Stimulated activated naive CD8-positive, alpha-beta T cell treated with anti-CD3 and anti-CD28 coated beads, Interleukin-15, amount 100 ng/mL, for 72 hours (primary cell): ENCODE measurements around the gene ANXA8.

Source experiments
- ATAC-seq: fragments of 150-1000 bp; cut with Tn5 transposase; 2 replicates; pipeline ENCODE4 v1.10.0; 2021; ENCODE audit warnings: mild to moderate bottlenecking, moderate library complexity
- DNase-seq, 2 donors: peaks; one replicate each; pipeline ENCODE4 v3.0.0; 2021 to 2022
- H3K27ac Mint-ChIP-seq, 2 donors: one replicate each; pipeline ENCODE4 v1.8.0; 2022; ENCODE audit warnings: mild to moderate bottlenecking in 2 of 2, mixed read lengths in 2 of 2, moderate library complexity in 2 of 2
- H3K27me3 Mint-ChIP-seq: one replicate; pipeline ENCODE4 v1.8.0; 2022; ENCODE audit warnings: mixed read lengths
- H3K4me1 Mint-ChIP-seq: one replicate; pipeline ENCODE4 v1.8.0; 2022; ENCODE audit warnings: mild to moderate bottlenecking, mixed read lengths
- H3K4me3 Mint-ChIP-seq, 2 donors: one replicate each; pipeline ENCODE4 v1.8.0; 2022; ENCODE audit warnings: mild to moderate bottlenecking in 2 of 2, mixed read lengths in 2 of 2, moderate library complexity in 1 of 2
- H3K9me3 Mint-ChIP-seq, 2 donors: one replicate each; pipeline ENCODE4 v1.8.0; 2022; ENCODE audit warnings: mixed read lengths in 2 of 2

ANXA8 gene

DNA sequence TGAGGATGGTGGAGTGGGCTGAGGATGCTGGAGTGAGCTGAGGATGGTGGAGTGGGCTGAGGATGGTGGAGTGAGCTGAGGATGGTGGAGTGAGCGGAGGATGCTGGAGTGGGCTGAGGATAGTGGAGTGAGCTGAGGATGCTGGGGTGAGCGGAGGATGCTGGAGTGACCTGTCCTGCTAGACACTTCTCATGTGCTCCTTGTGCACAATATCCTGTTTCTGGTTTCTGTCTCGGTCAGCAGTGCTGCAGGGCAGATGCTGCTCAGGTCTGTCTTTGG is 29.2 kb downstream of the ANXA8 start:
- peaks cover 42% of the 10 kb centered on the region for H3K27me3 Mint-ChIP-seq
- DNase-seq (no peak), ATAC-seq (no peak)
- H3K4me1 Mint-ChIP-seq: peaks cover 5% of the 10 kb centered on the region
- H3K4me3 Mint-ChIP-seq: no peak overlapping the region
- no peak overlapping the region for H3K27ac Mint-ChIP-seq
- H3K9me3 Mint-ChIP-seq: no peaks in the 10 kb centered on the region

DNA sequence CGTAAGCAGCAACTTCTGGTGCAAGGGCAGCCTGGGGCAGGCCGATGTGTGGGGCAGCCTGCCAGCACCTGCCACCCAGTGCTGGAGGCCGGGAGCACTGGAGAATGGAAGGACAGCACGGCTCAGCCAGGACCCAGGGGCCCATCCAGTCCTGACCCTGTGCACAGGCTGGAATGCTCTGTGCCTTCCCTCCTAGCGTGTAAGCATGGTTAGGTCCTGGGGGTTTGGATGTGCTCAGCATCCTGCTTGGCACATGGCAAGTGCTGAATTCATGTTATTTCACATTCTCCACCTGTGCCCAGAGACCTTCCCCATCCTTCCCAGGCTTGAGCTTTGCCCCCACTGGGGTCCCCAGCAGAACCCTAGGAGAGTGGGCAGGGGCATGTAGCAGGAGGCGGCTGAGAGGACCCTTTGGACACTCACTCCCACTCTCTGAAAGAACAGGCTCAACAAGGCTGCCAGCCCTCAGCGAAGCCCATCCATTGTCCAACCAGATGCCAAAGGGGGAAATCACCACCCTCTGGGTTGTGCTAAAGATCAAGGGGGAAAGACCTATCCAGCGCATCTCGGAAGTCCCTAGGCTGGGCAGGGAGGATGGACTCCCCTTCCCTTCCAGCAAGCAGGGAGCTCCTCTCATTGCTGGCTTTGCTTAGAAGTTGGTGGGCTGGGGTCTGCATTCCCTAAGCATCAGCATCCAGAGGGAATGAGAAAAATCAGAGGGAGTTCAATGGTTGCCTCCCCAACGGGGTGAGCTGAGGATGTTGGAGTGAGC is 29.7 kb downstream of the ANXA8 start:
- H3K4me3 Mint-ChIP-seq: no peak overlapping the region
- peaks cover 9% of the 10 kb centered on the region for H3K4me1 Mint-ChIP-seq
- DNase-seq (no peak), ATAC-seq (no peak)
- H3K27ac Mint-ChIP-seq: no peak overlapping the region
- no peaks in the 10 kb centered on the region for H3K9me3 Mint-ChIP-seq
- H3K27me3 Mint-ChIP-seq: peaks cover 42% of the 10 kb centered on the region

GRCh38 chr10:47453141-47454007 is 30.5 kb downstream of the ANXA8 start:
- peaks cover 17% of the 10 kb centered on the region for H3K4me1 Mint-ChIP-seq
- no peaks in the 10 kb centered on the region for H3K9me3 Mint-ChIP-seq
- H3K27ac Mint-ChIP-seq: no peak overlapping the region
- peaks cover 37% of the 10 kb centered on the region for H3K27me3 Mint-ChIP-seq
- no peak for DNase-seq
- no peak overlapping the region for H3K4me3 Mint-ChIP-seq
- no peak for ATAC-seq

- DNase-seq (no peak), ATAC-seq (no peak)
- Mint-ChIP-seq H3K4me1 (peaks cover 25% of the 10 kb centered on the region), H3K4me3 (no peak overlapping the region), H3K27me3 (peaks cover 37% of the 10 kb centered on the region), H3K9me3 (peaks cover 3 to 5% of the 10 kb centered on the region in 2 donors), H3K27ac (peak overlapping the region in 1 of 2 donors; percentile 2)
Observed at GRCh38 chr10:47452495-47453140, 31.3 kb downstream of the ANXA8 start.

DNA sequence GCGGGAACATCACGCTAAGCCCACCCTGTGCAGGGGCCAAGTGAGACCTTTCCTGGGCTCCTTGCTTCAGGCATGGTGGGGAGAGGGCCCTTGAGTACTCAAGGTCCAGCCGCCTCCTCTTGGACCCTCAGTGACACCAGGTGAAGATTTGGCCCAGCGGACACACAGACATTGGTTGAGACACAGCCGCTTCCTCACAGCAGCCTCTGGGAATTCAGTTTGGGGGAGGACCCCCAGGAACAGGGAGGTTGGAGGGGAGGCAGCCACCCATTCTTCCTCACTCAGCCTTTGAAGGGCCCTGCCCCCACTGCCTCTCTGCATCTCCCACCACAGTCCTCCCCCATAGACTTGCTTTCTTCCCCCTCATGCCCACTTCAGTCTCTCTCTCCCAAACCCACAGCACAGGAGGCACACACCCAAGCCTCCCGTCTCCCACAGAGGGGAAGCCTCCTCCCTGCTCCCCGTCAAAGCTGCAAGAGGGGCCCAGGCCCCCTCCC is 31.9 kb downstream of the ANXA8 start:
- Mint-ChIP-seq H3K9me3 (peaks cover 6% of the 10 kb centered on the region in 2 donors), H3K4me3 (no peak overlapping the region), H3K27ac (peak overlapping the region in 1 of 2 donors; percentile 2), H3K27me3 (peaks cover 32% of the 10 kb centered on the region), H3K4me1 (peaks cover 27% of the 10 kb centered on the region)
- ATAC-seq (no peak), DNase-seq (no peak)

DNA sequence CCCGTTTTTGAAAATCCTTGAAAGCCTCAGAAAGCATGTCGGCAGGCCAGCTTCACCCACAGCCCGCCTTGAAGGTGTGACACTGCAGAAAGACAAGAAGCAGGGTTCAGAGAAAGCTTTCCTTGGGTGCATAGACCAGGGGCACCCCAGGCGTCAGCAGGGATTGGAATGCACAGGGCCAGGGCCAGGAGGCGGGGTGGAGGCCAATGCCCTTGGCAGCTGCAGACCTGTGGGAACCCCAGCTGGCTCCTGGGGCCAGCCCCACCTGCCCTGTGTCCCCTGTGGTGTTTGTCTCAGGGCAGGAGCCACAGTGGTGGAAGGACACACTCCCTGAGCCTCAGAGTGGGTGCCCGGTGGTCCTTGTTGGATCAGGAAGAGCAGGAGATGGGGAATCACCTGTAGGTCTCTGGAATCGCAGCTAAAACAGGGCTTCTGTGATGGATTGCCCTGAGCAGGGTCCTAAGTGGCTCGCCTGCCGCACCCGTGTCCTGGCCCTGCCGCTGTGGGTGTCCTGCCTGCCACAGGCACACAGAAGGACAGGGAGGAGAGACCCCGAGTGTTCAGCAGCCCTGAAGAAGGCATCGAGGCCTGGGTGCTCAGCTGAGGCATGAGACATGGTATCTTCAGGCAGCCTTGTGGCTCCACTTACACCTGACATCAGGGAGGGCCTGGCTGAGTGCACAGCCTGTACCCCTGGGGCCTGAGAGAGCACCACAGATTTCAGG is 32.5 kb downstream of the ANXA8 start:
- no peak overlapping the region for H3K27ac Mint-ChIP-seq
- H3K27me3 Mint-ChIP-seq: peaks cover 29% of the 10 kb centered on the region
- DNase-seq (no peak), ATAC-seq (no peak)
- no peak overlapping the region for H3K4me3 Mint-ChIP-seq
- H3K4me1 Mint-ChIP-seq: peaks cover 27% of the 10 kb centered on the region
- H3K9me3 Mint-ChIP-seq: peaks cover 6% of the 10 kb centered on the region in 2 donors

DNA sequence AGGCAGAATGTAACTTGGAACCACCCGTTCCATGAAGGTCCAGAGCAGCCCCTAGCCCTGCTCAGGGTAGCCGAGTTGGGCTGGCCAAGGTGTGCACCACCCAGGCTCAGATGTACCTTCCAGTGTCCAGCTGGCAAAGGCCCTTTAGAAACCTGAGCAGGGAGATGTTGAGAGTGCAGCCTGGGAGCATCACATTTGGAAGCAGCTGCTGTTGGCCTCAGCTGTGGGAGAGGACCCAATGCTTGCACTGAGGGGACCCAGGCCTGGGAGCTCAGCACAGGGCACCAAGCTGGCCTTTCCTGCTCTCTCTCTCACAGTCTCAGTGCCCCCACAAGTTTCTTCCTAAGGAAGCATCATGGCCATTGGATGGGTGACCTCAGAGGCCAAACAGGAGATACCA is 33.5 kb downstream of the ANXA8 start:
- Mint-ChIP-seq H3K9me3 (peaks cover 12 to 13% of the 10 kb centered on the region in 2 donors), H3K27ac (no peak overlapping the region), H3K27me3 (peaks cover 28% of the 10 kb centered on the region), H3K4me3 (no peak overlapping the region), H3K4me1 (peaks cover 27% of the 10 kb centered on the region)
- DNase-seq: no peak
- no peak for ATAC-seq

GRCh38 chr10:47449979-47450378 is 33.9 kb downstream of the ANXA8 start:
- Mint-ChIP-seq H3K4me3 (no peak overlapping the region), H3K27me3 (peaks cover 24% of the 10 kb centered on the region), H3K9me3 (peaks cover 16 to 17% of the 10 kb centered on the region in 2 donors), H3K4me1 (peaks cover 27% of the 10 kb centered on the region), H3K27ac (no peak overlapping the region)
- DNase-seq (no peak), ATAC-seq (no peak)

DNA sequence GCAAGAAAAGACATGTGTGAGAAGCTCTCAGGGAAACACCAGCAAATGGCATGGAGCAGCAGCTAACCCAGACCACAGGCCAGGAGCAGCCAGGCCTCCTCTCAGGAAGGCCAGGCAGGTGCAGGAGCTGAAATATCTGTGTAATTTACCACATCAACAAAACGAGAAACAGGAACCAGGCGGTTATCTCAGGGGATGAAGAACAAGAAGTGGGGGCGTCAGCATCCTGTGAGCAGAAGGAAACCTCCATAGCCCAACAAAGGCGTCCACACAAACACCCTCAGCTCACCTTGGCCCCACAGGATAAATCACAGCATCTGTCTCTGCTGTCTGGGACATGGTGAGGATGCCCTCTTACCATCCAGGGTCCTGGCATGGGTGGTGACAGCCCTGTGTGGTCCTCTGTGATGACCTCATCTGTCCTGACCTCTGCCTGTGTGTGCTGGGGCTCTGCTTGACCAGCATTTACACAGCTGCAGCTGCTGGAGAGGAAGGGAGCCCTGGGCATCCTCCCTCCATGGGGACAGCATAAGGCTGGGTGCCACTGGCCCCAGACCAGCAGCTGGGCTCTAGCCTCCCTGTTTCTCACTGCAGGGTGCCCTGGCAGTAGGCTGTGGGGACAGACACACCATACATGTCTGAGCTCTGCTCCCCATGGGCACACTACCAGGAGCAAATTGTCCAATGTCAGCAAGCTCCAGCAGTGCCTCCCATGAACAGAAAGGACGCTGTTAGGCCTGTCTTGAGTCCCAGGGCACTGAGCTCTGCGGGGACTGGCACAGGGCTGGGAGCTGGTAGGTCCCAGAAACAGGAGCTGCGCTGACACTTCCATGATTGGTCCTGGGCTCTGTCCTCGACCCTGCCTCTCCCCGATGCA is 34.6 kb downstream of the ANXA8 start:
- no peak overlapping the region for H3K27ac Mint-ChIP-seq
- H3K4me1 Mint-ChIP-seq: peaks cover 27% of the 10 kb centered on the region
- peaks cover 17% of the 10 kb centered on the region in 2 donors for H3K9me3 Mint-ChIP-seq
- peak; percentile 24 for ATAC-seq
- no peak overlapping the region for H3K4me3 Mint-ChIP-seq
- H3K27me3 Mint-ChIP-seq: peaks cover 17% of the 10 kb centered on the region
- no peak for DNase-seq

DNA sequence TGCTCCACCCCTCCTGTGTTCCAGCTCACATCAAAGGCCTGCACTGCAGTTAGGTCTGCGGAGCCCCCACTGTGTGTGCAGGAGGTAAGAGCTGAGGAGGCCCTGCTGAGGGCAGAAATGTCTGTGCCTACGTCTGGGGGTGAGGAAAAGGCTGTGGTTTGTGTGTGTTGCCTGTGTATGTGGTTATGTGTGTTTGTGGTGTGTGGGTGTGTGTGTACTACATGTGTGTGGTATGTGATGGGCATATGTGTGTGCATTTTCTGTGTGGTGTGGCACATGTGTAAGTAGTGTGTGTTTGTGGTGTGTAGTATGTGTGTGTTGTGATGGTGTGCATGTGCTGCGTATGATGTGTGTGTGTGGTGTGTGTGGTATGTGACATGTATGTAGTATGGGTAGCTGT is 36.2 kb downstream of the ANXA8 start:
- Mint-ChIP-seq H3K27ac (no peak overlapping the region), H3K9me3 (peaks cover 21 to 25% of the 10 kb centered on the region in 2 donors), H3K4me3 (no peak overlapping the region), H3K27me3 (peaks cover 7% of the 10 kb centered on the region), H3K4me1 (peaks cover 27% of the 10 kb centered on the region)
- ATAC-seq (no peak), DNase-seq (no peak)

DNA sequence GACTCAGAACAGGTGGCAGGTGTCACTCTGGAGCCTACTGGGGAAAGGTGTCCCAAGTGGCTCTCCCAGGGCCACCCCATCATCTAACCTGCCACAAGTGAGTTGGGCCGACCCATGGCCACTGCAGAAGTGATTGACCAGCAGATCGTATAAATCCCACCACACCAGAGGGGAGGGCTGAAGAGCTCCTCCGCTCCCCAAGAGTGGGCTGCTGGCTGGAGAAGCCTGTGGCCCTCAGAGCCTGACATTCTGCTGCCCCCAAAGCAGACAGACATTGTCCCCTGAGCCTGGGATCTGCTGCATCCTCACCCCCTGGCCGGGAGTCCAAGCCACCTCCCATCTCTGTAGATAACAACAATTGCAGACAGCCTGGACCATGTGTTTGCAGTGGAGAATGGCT is 36.7 kb downstream of the ANXA8 start:
- Mint-ChIP-seq H3K4me1 (peaks cover 23% of the 10 kb centered on the region), H3K27me3 (peaks cover 7% of the 10 kb centered on the region), H3K27ac (no peak overlapping the region), H3K9me3 (peaks cover 21 to 25% of the 10 kb centered on the region in 2 donors), H3K4me3 (no peak overlapping the region)
- no peak for DNase-seq
- ATAC-seq: no peak

DNA sequence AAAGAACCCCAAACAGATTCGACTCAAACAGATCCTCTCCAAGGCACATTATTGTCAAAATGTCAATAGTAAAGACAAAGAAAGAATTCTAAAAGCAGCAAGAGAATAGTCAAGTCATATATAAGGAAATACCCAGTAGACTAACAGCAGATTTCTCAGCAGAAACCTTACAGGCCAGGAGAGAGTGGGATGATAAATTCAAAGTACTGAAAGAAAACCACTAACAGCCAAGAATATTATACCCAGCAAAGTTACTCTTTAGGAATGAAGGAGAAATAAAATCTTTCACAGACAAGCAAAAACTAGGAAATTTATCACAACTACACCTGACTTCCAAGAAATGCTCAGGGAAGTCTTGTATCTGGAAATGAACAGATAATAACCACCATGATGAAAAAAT is 38.2 kb downstream of the ANXA8 start:
- H3K27ac Mint-ChIP-seq: no peak overlapping the region
- ATAC-seq (no peak), DNase-seq (no peak)
- H3K4me3 Mint-ChIP-seq: no peak overlapping the region
- H3K9me3 Mint-ChIP-seq: peaks cover 21 to 25% of the 10 kb centered on the region in 2 donors
- peaks cover 19% of the 10 kb centered on the region for H3K27me3 Mint-ChIP-seq
- H3K4me1 Mint-ChIP-seq: peaks cover 22% of the 10 kb centered on the region

DNA sequence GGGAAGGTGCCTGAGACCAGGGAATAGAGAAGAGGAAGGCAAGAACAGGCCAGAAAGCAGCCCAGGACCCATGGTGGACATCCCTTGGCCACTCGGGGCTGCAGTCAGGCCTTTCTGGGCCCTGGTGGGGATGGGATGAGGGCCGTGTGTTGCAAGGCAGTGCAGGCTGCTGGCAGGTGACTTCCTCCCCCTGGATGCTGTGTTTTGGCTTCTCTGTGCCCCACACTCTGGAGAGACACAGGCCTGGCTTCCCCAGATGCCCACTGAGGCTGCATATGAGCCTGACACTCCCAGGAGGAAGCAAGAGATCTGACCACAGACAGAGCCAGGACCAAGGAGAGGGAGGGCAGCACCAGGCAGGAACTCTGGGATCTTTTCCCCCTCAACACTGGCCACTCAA is 39.9 kb downstream of the ANXA8 start:
- H3K27ac Mint-ChIP-seq: no peak overlapping the region
- peaks cover 21 to 25% of the 10 kb centered on the region in 2 donors for H3K9me3 Mint-ChIP-seq
- DNase-seq (no peak), ATAC-seq (no peak)
- peaks cover 28% of the 10 kb centered on the region for H3K27me3 Mint-ChIP-seq
- peaks cover 17% of the 10 kb centered on the region for H3K4me1 Mint-ChIP-seq
- no peak overlapping the region for H3K4me3 Mint-ChIP-seq

GRCh38 chr10:47443145-47443544 is 40.8 kb downstream of the ANXA8 start:
- Mint-ChIP-seq H3K9me3 (peaks cover 21 to 25% of the 10 kb centered on the region in 2 donors), H3K27ac (no peak overlapping the region), H3K4me1 (peaks cover 8% of the 10 kb centered on the region), H3K4me3 (no peak overlapping the region), H3K27me3 (peaks cover 28% of the 10 kb centered on the region)
- ATAC-seq (no peak), DNase-seq (no peak)
